HG03139 (cell line): ENCODE measurements around the gene MC1R.

Source experiments
- ATAC-seq: cut with Tn5 transposase; IDR thresholded peaks from one replicate; pipeline ENCODE4 v1.9.1; 2021; ENCODE audit not compliant: unreplicated experiment

The MC1R gene

GRCh38 chr16:89895482-89896250, 23.0 kb upstream of the MC1R start:
- ATAC-seq, result no peak

- ATAC-seq, result no peak
Observed at GRCh38 chr16:89897204-89897603, 21.5 kb upstream of the MC1R start.

GRCh38 chr16:89898201-89898967, 20.3 kb upstream of the MC1R start:
- ATAC-seq, result no peak

GRCh38 chr16:89899879-89900481, 18.7 kb upstream of the MC1R start:
- ATAC-seq, result no peak

- ATAC-seq, result no peak
Observed at GRCh38 chr16:89900885-89901284, 17.8 kb upstream of the MC1R start.

- ATAC-seq, result no peak
Observed at GRCh38 chr16:89902980-89903379, 15.7 kb upstream of the MC1R start.

- no peak for ATAC-seq
Observed at GRCh38 chr16:89903908-89904515, 14.7 kb upstream of the MC1R start.

GRCh38 chr16:89904606-89905510, 13.8 kb upstream of the MC1R start:
- ATAC-seq, result no peak

GRCh38 chr16:89905511-89906139, 13.0 kb upstream of the MC1R start:
- ATAC-seq, result no peak

- no peak for ATAC-seq
Observed at GRCh38 chr16:89906140-89907025, 12.3 kb upstream of the MC1R start.

- no peak for ATAC-seq
Observed at GRCh38 chr16:89907055-89907814, 11.4 kb upstream of the MC1R start.

- ATAC-seq, result no peak
Observed at GRCh38 chr16:89908236-89908635, 10.4 kb upstream of the MC1R start.

- no peak for ATAC-seq
Observed at GRCh38 chr16:89909777-89910716, 8.6 kb upstream of the MC1R start.

GRCh38 chr16:89910717-89911354, 7.8 kb upstream of the MC1R start:
- ATAC-seq, result no peak

GRCh38 chr16:89911375-89911774, 7.3 kb upstream of the MC1R start:
- ATAC-seq, result no peak

- no peak for ATAC-seq
Observed at GRCh38 chr16:89912143-89912542, 6.5 kb upstream of the MC1R start.

GRCh38 chr16:89912627-89913026, 6.0 kb upstream of the MC1R start:
- no peak for ATAC-seq
